Umbilical cord (tissue), 1 donor: ENCODE measurements around the gene SKAP2. TPM values are rescaled to one million over a fixed set of nuclear protein-coding genes. Genes with fewer than 3 reads are reported as not detected.

Experiments used
- total RNA-seq: library from RNA; depleted of rRNA; stranded (reverse); fragments of >200 nt; gene quantifications from one replicate; pipeline ENCODE4 v1.2.3, GENCODE V29; 2014; ENCODE audit warnings: low replicate concordance; ENCODE audit not compliant: insufficient read depth

The SKAP2 gene
- total RNA-seq, 1 donor from 2014 or later = 12.0 TPM

Other genes starting within 250 kb of the SKAP2 start
- 1.9 TPM for gene HOXA1, start 231.4 kb upstream of the SKAP2 start, total RNA-seq
- gene HOXA2, start 238.1 kb upstream of the SKAP2 start, total RNA-seq = 0.24 TPM